Osteocyte (in vitro differentiated cells): Measurements from ENCODE around the gene CNDP1. TPM values are rescaled to one million over a fixed set of nuclear protein-coding genes. Genes with fewer than 3 reads are reported as not detected.

Source experiments
- DNase-seq: peaks from one replicate; pipeline ENCODE4 v3.0.0; 2021; ENCODE audit warnings: mixed read lengths; ENCODE audit not compliant: unreplicated experiment; ENCODE audit errors: extremely low spot score
- H3K27ac Mint-ChIP-seq: one replicate; pipeline ENCODE4 v1.8.0; 2021; ENCODE audit warnings: mild to moderate bottlenecking, mixed read lengths; ENCODE audit not compliant: unreplicated experiment
- H3K27me3 Mint-ChIP-seq: one replicate; pipeline ENCODE4 v1.8.0; 2021; ENCODE audit warnings: mixed read lengths; ENCODE audit not compliant: unreplicated experiment
- H3K36me3 Mint-ChIP-seq: one replicate; pipeline ENCODE4 v1.8.0; 2021; ENCODE audit warnings: mixed read lengths; ENCODE audit not compliant: unreplicated experiment
- H3K4me1 Mint-ChIP-seq: one replicate; pipeline ENCODE4 v1.8.0; 2021; ENCODE audit warnings: mixed read lengths; ENCODE audit not compliant: unreplicated experiment
- H3K4me3 Mint-ChIP-seq: one replicate; pipeline ENCODE4 v1.8.0; 2021; ENCODE audit warnings: mild to moderate bottlenecking, moderate library complexity, mixed read lengths; ENCODE audit not compliant: unreplicated experiment
- H3K9me3 Mint-ChIP-seq: one replicate; pipeline ENCODE4 v1.8.0; 2021; ENCODE audit warnings: mixed read lengths; ENCODE audit not compliant: unreplicated experiment
- CTCF ChIP-seq: fragments of 200-600 bp; sonication (generic); IDR thresholded peaks from 2 replicates; pipeline ENCODE4 v1.5.0; 2021; ENCODE audit warnings: antibody characterized with exemption, mild to moderate bottlenecking, moderate library complexity
- total RNA-seq: library from RNA; stranded (reverse); gene quantifications from 2 replicates; pipeline ENCODE4 v1.2.1, GENCODE V29; 2021

The CNDP1 gene
- total RNA-seq, 1 donor from 2014 or later = not detected

- Mint-ChIP-seq H3K27ac (no peak overlapping the region), H3K4me3 (no peak overlapping the region), H3K9me3 (no peaks in the 10 kb centered on the region), H3K4me1 (peaks cover 9% of the 10 kb centered on the region), H3K27me3 (no peaks in the 10 kb centered on the region), H3K36me3 (no peaks in the 10 kb centered on the region)
- TF ChIP-seq CTCF = no peak
- DNase-seq = no peak
These were observed 70.1 kb downstream of the CNDP1 start for GRCh38 chr18:74604361-74604760.

- no peaks in the 10 kb centered on the region for H3K9me3 Mint-ChIP-seq
- no peak overlapping the region for H3K27ac Mint-ChIP-seq
- TF ChIP-seq CTCF = no peak
- peaks cover 9% of the 10 kb centered on the region for H3K4me1 Mint-ChIP-seq
- no peak for DNase-seq
- no peak overlapping the region for H3K4me3 Mint-ChIP-seq
- no peaks in the 10 kb centered on the region for H3K27me3 Mint-ChIP-seq
- H3K36me3 Mint-ChIP-seq = no peaks in the 10 kb centered on the region
These were observed 70.5 kb downstream of the CNDP1 start for GRCh38 chr18:74604774-74605173.

- Mint-ChIP-seq H3K4me3 (no peak overlapping the region), H3K36me3 (no peaks in the 10 kb centered on the region), H3K27ac (no peak overlapping the region), H3K9me3 (no peaks in the 10 kb centered on the region), H3K4me1 (peaks cover 28% of the 10 kb centered on the region), H3K27me3 (no peaks in the 10 kb centered on the region)
- no peak for TF ChIP-seq CTCF
- DNase-seq = no peak
These were observed 74.4 kb downstream of the CNDP1 start for GRCh38 chr18:74608681-74609080.

- no peak overlapping the region for H3K27ac Mint-ChIP-seq
- no peak for DNase-seq
- no peaks in the 10 kb centered on the region for H3K36me3 Mint-ChIP-seq
- no peak for TF ChIP-seq CTCF
- H3K27me3 Mint-ChIP-seq = no peaks in the 10 kb centered on the region
- H3K9me3 Mint-ChIP-seq = no peaks in the 10 kb centered on the region
- H3K4me1 Mint-ChIP-seq = peaks cover 30% of the 10 kb centered on the region
- H3K4me3 Mint-ChIP-seq = no peak overlapping the region
These were observed 75.2 kb downstream of the CNDP1 start for GRCh38 chr18:74609535-74609934.

GRCh38 chr18:74610051-74610615, 75.8 kb downstream of the CNDP1 start:
- Mint-ChIP-seq H3K27me3 (no peaks in the 10 kb centered on the region), H3K4me3 (no peak overlapping the region), H3K27ac (no peak overlapping the region), H3K9me3 (no peaks in the 10 kb centered on the region), H3K4me1 (peaks cover 25% of the 10 kb centered on the region), H3K36me3 (no peaks in the 10 kb centered on the region)
- DNase-seq = no peak
- no peak for TF ChIP-seq CTCF
